ENCODE measurements around the gene FHOD3.

DNA sequence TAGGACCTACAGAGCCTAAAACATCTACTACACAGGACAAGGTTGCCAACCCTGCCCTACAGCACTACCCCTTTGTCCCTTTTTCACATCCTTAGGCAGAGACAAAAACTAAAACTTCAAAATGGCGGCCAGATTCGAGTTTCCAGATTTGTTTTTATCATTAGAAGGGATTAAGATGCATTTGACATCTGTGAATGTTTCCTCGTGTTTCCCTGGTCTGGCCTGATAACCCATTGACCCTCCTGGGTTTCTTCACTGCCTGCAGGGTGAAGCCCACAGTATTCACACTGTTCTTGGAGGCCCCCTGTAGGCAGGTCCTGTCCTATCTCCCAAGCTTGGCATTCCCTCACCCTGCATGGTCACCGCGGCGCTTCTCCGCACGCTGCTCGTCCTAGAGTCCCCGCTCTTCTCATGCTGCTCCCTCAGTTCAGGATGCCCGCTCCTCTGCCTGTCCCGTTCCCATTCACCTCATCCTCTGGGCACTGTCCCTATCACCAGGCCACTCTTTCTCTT is 463.7 kb downstream of the FHOD3 start:
- TF ChIP-seq, protein P1, sequence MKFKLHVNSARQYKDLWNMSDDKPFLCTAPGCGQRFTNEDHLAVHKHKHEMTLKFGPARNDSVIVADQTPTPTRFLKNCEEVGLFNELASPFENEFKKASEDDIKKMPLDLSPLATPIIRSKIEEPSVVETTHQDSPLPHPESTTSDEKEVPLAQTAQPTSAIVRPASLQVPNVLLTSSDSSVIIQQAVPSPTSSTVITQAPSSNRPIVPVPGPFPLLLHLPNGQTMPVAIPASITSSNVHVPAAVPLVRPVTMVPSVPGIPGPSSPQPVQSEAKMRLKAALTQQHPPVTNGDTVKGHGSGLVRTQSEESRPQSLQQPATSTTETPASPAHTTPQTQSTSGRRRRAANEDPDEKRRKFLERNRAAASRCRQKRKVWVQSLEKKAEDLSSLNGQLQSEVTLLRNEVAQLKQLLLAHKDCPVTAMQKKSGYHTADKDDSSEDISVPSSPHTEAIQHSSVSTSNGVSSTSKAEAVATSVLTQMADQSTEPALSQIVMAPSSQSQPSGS (CRISPR knock-in tag; IDR thresholded peaks at IDR 0.05): no peak
- TF ChIP-seq GZF1 (CRISPR knock-in tag; IDR thresholded peaks at IDR 0.05) (no peak), MYC (CRISPR knock-in tag; IDR thresholded peaks at IDR 0.05; ENCODE audit: borderline replicate concordance) (no peak), MEIS2 (CRISPR knock-in tag; IDR thresholded peaks at IDR 0.05) (no peak), GABPA (IDR thresholded peaks at IDR 0.05; ENCODE audit: low read depth, low read length) (no peak), GABPA (CRISPR knock-in tag; IDR thresholded peaks at IDR 0.05; ENCODE audit: low read depth) (no peak), CREB1 (IDR thresholded peaks at IDR 0.05) (no peak), CREB1 (CRISPR knock-in tag; IDR thresholded peaks at IDR 0.05) (no peak), ZFAT (CRISPR knock-in tag; conservative IDR thresholded peaks at IDR 0.05) (no peak), ZNF782 (CRISPR knock-in tag; IDR thresholded peaks at IDR 0.05; ENCODE audit: borderline replicate concordance) (no peak), PHF8 (CRISPR knock-in tag; IDR thresholded peaks at IDR 0.05) (no peak), EZH2 (conservative IDR thresholded peaks at IDR 0.05; ENCODE audit: low read depth, low read length) (no peak)
- TF ChIP-seq, protein P2, sequence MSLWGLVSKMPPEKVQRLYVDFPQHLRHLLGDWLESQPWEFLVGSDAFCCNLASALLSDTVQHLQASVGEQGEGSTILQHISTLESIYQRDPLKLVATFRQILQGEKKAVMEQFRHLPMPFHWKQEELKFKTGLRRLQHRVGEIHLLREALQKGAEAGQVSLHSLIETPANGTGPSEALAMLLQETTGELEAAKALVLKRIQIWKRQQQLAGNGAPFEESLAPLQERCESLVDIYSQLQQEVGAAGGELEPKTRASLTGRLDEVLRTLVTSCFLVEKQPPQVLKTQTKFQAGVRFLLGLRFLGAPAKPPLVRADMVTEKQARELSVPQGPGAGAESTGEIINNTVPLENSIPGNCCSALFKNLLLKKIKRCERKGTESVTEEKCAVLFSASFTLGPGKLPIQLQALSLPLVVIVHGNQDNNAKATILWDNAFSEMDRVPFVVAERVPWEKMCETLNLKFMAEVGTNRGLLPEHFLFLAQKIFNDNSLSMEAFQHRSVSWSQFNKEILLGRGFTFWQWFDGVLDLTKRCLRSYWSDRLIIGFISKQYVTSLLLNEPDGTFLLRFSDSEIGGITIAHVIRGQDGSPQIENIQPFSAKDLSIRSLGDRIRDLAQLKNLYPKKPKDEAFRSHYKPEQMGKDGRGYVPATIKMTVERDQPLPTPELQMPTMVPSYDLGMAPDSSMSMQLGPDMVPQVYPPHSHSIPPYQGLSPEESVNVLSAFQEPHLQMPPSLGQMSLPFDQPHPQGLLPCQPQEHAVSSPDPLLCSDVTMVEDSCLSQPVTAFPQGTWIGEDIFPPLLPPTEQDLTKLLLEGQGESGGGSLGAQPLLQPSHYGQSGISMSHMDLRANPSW (CRISPR knock-in tag; IDR thresholded peaks at IDR 0.05; ENCODE audit: borderline replicate concordance): no peak

Measured in HepG2 (cell line).